K562 (cell line): Measurements from ENCODE around the gene GNB2. TPM values are rescaled to one million over a fixed set of nuclear protein-coding genes. Genes with fewer than 3 reads are reported as not detected.

Source experiments
- SPI1 ChIP-seq: IDR thresholded peaks from 2 replicates; pipeline ENCODE4 v1.6.1; 2011; ENCODE audit warnings: low read depth, low read length, control low read depth, borderline replicate concordance
- polyA plus RNA-seq, 8 experiments: library from polyadenylated mRNA; depleted of rRNA in 4 of 8; stranded (reverse) in 5 of 8; unstranded in 3 of 8; fragments of >200 nt; fragmentation: Nextera tagmentation in 2 of 8; fragmentation: Illumina TruSeq in 1 of 8; extraction: Ambion mirVana in 2 of 8; extraction: Trizol in 1 of 8; gene quantifications; 2 replicates each; pipeline versions ENCODE4 v1.2.1 to v1.2.3, GENCODE V29; 2011 to 2014; ENCODE audit warnings: inconsistent platforms in 1 of 8, missing spikeins in 1 of 8
- total RNA-seq, 7 experiments: library from RNA; depleted of rRNA in 6 of 7; stranded (reverse); fragments of >200 nt in 6 of 7; fragmentation: Illumina TruSeq in 2 of 7; extraction: Trizol in 2 of 7; gene quantifications; 2 replicates each; pipeline versions ENCODE4 v1.2.1 to v1.2.3, GENCODE V29; 2011 to 2021; ENCODE audit warnings: low replicate concordance in 1 of 7
- TF ChIP-seq, protein P1 (sequence below): fragments of 200-600 bp; sonication (generic); IDR thresholded peaks from one replicate; pipeline ENCODE4 v1.6.1; 2012; ENCODE audit warnings: mild to moderate bottlenecking, low read depth, low read length, inconsistent platforms
- TF ChIP-seq, protein P2 (sequence below): sonication (generic); formaldehyde crosslinking; IDR thresholded peaks from 2 replicates; pipeline ENCODE4 v1.8.1; 2022; ENCODE audit warnings: missing genetic modification reagents
- TF ChIP-seq, protein P3 (sequence below): IDR thresholded peaks from 2 replicates; pipeline ENCODE4 v1.6.1; 2011; ENCODE audit warnings: borderline replicate concordance, low read depth, mild to moderate bottlenecking, moderate library complexity, low read length; ENCODE audit not compliant: insufficient read depth, poor library complexity, severe bottlenecking

Gene GNB2
- total and polyA plus RNA-seq, 9 of the 15 experiments (the other 6 are each of a cell fraction or from before 2014, with no cell fraction given): 0.65 to 320 (median 104) TPM

DNA sequence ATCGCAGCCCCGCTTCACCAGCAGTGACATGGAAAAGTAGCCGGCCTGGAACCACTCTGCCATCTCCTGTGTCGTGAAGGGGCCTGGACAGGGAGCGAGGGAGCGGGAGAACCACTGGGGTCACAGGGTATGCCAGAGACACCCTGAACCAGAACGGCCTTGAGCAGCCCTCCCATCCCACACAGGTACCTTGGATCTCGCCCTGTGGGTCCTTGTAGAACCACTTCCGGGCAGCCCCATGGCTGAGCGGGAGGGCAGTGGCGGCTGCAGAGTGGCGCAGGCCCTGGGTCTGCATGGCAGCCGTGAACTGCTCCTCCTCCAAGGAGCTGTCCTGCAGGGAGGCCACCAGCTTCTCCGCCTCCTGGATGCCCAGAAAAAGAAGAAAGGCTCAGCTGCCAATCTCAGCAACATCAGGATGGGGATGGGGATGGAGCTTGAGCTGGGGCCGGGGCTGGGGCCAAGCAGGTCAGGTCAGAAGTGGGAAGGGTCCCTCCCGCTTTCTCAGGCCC lies 11.0 kb downstream of the GNB2 start (continued):
- TF ChIP-seq, protein P1, sequence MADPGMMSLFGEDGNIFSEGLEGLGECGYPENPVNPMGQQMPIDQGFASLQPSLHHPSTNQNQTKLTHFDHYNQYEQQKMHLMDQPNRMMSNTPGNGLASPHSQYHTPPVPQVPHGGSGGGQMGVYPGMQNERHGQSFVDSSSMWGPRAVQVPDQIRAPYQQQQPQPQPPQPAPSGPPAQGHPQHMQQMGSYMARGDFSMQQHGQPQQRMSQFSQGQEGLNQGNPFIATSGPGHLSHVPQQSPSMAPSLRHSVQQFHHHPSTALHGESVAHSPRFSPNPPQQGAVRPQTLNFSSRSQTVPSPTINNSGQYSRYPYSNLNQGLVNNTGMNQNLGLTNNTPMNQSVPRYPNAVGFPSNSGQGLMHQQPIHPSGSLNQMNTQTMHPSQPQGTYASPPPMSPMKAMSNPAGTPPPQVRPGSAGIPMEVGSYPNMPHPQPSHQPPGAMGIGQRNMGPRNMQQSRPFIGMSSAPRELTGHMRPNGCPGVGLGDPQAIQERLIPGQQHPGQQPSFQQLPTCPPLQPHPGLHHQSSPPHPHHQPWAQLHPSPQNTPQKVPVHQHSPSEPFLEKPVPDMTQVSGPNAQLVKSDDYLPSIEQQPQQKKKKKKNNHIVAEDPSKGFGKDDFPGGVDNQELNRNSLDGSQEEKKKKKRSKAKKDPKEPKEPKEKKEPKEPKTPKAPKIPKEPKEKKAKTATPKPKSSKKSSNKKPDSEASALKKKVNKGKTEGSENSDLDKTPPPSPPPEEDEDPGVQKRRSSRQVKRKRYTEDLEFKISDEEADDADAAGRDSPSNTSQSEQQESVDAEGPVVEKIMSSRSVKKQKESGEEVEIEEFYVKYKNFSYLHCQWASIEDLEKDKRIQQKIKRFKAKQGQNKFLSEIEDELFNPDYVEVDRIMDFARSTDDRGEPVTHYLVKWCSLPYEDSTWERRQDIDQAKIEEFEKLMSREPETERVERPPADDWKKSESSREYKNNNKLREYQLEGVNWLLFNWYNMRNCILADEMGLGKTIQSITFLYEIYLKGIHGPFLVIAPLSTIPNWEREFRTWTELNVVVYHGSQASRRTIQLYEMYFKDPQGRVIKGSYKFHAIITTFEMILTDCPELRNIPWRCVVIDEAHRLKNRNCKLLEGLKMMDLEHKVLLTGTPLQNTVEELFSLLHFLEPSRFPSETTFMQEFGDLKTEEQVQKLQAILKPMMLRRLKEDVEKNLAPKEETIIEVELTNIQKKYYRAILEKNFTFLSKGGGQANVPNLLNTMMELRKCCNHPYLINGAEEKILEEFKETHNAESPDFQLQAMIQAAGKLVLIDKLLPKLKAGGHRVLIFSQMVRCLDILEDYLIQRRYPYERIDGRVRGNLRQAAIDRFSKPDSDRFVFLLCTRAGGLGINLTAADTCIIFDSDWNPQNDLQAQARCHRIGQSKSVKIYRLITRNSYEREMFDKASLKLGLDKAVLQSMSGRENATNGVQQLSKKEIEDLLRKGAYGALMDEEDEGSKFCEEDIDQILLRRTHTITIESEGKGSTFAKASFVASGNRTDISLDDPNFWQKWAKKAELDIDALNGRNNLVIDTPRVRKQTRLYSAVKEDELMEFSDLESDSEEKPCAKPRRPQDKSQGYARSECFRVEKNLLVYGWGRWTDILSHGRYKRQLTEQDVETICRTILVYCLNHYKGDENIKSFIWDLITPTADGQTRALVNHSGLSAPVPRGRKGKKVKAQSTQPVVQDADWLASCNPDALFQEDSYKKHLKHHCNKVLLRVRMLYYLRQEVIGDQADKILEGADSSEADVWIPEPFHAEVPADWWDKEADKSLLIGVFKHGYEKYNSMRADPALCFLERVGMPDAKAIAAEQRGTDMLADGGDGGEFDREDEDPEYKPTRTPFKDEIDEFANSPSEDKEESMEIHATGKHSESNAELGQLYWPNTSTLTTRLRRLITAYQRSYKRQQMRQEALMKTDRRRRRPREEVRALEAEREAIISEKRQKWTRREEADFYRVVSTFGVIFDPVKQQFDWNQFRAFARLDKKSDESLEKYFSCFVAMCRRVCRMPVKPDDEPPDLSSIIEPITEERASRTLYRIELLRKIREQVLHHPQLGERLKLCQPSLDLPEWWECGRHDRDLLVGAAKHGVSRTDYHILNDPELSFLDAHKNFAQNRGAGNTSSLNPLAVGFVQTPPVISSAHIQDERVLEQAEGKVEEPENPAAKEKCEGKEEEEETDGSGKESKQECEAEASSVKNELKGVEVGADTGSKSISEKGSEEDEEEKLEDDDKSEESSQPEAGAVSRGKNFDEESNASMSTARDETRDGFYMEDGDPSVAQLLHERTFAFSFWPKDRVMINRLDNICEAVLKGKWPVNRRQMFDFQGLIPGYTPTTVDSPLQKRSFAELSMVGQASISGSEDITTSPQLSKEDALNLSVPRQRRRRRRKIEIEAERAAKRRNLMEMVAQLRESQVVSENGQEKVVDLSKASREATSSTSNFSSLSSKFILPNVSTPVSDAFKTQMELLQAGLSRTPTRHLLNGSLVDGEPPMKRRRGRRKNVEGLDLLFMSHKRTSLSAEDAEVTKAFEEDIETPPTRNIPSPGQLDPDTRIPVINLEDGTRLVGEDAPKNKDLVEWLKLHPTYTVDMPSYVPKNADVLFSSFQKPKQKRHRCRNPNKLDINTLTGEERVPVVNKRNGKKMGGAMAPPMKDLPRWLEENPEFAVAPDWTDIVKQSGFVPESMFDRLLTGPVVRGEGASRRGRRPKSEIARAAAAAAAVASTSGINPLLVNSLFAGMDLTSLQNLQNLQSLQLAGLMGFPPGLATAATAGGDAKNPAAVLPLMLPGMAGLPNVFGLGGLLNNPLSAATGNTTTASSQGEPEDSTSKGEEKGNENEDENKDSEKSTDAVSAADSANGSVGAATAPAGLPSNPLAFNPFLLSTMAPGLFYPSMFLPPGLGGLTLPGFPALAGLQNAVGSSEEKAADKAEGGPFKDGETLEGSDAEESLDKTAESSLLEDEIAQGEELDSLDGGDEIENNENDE: no peak
- TF ChIP-seq, protein P2, sequence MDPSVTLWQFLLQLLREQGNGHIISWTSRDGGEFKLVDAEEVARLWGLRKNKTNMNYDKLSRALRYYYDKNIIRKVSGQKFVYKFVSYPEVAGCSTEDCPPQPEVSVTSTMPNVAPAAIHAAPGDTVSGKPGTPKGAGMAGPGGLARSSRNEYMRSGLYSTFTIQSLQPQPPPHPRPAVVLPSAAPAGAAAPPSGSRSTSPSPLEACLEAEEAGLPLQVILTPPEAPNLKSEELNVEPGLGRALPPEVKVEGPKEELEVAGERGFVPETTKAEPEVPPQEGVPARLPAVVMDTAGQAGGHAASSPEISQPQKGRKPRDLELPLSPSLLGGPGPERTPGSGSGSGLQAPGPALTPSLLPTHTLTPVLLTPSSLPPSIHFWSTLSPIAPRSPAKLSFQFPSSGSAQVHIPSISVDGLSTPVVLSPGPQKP (CRISPR knock-in tag): no peak
- TF ChIP-seq, protein P3, sequence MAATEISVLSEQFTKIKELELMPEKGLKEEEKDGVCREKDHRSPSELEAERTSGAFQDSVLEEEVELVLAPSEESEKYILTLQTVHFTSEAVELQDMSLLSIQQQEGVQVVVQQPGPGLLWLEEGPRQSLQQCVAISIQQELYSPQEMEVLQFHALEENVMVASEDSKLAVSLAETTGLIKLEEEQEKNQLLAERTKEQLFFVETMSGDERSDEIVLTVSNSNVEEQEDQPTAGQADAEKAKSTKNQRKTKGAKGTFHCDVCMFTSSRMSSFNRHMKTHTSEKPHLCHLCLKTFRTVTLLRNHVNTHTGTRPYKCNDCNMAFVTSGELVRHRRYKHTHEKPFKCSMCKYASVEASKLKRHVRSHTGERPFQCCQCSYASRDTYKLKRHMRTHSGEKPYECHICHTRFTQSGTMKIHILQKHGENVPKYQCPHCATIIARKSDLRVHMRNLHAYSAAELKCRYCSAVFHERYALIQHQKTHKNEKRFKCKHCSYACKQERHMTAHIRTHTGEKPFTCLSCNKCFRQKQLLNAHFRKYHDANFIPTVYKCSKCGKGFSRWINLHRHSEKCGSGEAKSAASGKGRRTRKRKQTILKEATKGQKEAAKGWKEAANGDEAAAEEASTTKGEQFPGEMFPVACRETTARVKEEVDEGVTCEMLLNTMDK: no peak
- no peak for TF ChIP-seq SPI1
